Trophoblast cell (in vitro differentiated cells and primary cell): ENCODE results near the gene TTLL5.

Source experiments
- DNase-seq, 2 donors: peaks; one replicate each; pipeline ENCODE4 v3.0.0-alpha.2; 2016
- H2AFZ ChIP-seq: 2 replicates; pipeline ENCODE4 v1.6.1; 2013; ENCODE audit warnings: low read length, moderate library complexity, mild to moderate bottlenecking; ENCODE audit not compliant: insufficient read depth, poor library complexity
- H2AK5ac ChIP-seq: 2 replicates; pipeline ENCODE4 v1.6.1; 2013; ENCODE audit warnings: mild to moderate bottlenecking, low read length
- H2BK120ac ChIP-seq: 2 replicates; pipeline ENCODE4 v1.6.1; 2013; ENCODE audit warnings: low read length, mild to moderate bottlenecking, moderate library complexity; ENCODE audit not compliant: insufficient read depth, poor library complexity
- H2BK12ac ChIP-seq: 2 replicates; pipeline ENCODE4 v1.6.1; 2013; ENCODE audit warnings: mild to moderate bottlenecking, low read length, moderate library complexity
- H2BK5ac ChIP-seq: 2 replicates; pipeline ENCODE4 v1.6.1; 2013; ENCODE audit warnings: low read length, low read depth, moderate library complexity, mild to moderate bottlenecking; ENCODE audit not compliant: poor library complexity
- H3K14ac ChIP-seq: 2 replicates; pipeline ENCODE4 v1.6.1; 2013; ENCODE audit warnings: mild to moderate bottlenecking, low read length
- H3K18ac ChIP-seq: 2 replicates; pipeline ENCODE4 v1.6.1; 2013; ENCODE audit warnings: mild to moderate bottlenecking, low read length
- H3K23ac ChIP-seq: 2 replicates; pipeline ENCODE4 v1.6.1; 2013; ENCODE audit warnings: low read length
- H3K27ac ChIP-seq: 2 replicates; pipeline ENCODE4 v1.5.1; 2013; ENCODE audit warnings: low read depth, mild to moderate bottlenecking, inconsistent platforms, low read length, moderate library complexity
- H3K27me3 ChIP-seq: 2 replicates; pipeline ENCODE4 v1.6.1; 2013; ENCODE audit warnings: inconsistent platforms, mild to moderate bottlenecking, low read length, moderate library complexity; ENCODE audit not compliant: insufficient read depth
- H3K36me3 ChIP-seq, 2 experiments: 1 replicate in 1 of 2; 2 replicates in 1 of 2; pipeline ENCODE4 v1.6.1; 2013; ENCODE audit warnings: low read length in 2 of 2, mild to moderate bottlenecking in 2 of 2, moderate library complexity in 1 of 2; ENCODE audit not compliant: insufficient read depth in 2 of 2, control insufficient read depth in 1 of 2
- H3K4ac ChIP-seq: 2 replicates; pipeline ENCODE4 v1.6.1; 2013; ENCODE audit warnings: low read depth, mild to moderate bottlenecking, low read length, moderate library complexity
- H3K4me1 ChIP-seq, 2 experiments: 1 replicate in 1 of 2; 2 replicates in 1 of 2; pipeline ENCODE4 v1.6.1; 2013; ENCODE audit warnings: low read length in 2 of 2, mild to moderate bottlenecking in 2 of 2, moderate library complexity in 1 of 2; ENCODE audit not compliant: insufficient read depth in 2 of 2, control insufficient read depth in 1 of 2
- H3K4me2 ChIP-seq: 2 replicates; pipeline ENCODE4 v1.6.1; 2013; ENCODE audit warnings: inconsistent platforms, mild to moderate bottlenecking, low read length, moderate library complexity
- H3K4me3 ChIP-seq: 2 replicates; pipeline ENCODE4 v1.5.1; 2013; ENCODE audit warnings: mild to moderate bottlenecking, low read depth, low read length, inconsistent platforms
- H3K79me1 ChIP-seq: one replicate; pipeline ENCODE4 v1.6.1; 2013; ENCODE audit warnings: low read length
- H3K79me2 ChIP-seq: 2 replicates; pipeline ENCODE4 v1.6.1; 2013; ENCODE audit warnings: low read length, mild to moderate bottlenecking; ENCODE audit not compliant: control insufficient read depth, insufficient read depth, poor library complexity
- H3K9ac ChIP-seq: 2 replicates; pipeline ENCODE4 v1.6.1; 2013; ENCODE audit warnings: mild to moderate bottlenecking, low read length
- H3K9me3 ChIP-seq: 2 replicates; pipeline ENCODE4 v1.6.1; 2013; ENCODE audit warnings: low read depth, mild to moderate bottlenecking, control low read depth, inconsistent platforms, low read length; ENCODE audit not compliant: insufficient read depth
- H4K12ac ChIP-seq: 2 replicates; pipeline ENCODE4 v1.6.1; 2013; ENCODE audit warnings: low read depth, mild to moderate bottlenecking, low read length, moderate library complexity
- H4K8ac ChIP-seq: 2 replicates; pipeline ENCODE4 v1.6.1; 2013; ENCODE audit warnings: low read depth, mild to moderate bottlenecking, low read length, moderate library complexity
- H4K91ac ChIP-seq: one replicate; pipeline ENCODE4 v1.6.1; 2013; ENCODE audit warnings: low read depth, mild to moderate bottlenecking, low read length, moderate library complexity
- WGBS: extraction: QIAGEN DNeasy Blood & Tissue Kit; methylation state at CpG from one replicate; pipeline ENCODE4 v1.1.7; 2013; ENCODE audit warnings: missing lambda C conversion rate; ENCODE audit not compliant: insufficient read length, insufficient coverage; ENCODE audit errors: extremely low coverage; 5-methylcytosine and 5-hydroxymethylcytosine counted together

Gene TTLL5

DNA sequence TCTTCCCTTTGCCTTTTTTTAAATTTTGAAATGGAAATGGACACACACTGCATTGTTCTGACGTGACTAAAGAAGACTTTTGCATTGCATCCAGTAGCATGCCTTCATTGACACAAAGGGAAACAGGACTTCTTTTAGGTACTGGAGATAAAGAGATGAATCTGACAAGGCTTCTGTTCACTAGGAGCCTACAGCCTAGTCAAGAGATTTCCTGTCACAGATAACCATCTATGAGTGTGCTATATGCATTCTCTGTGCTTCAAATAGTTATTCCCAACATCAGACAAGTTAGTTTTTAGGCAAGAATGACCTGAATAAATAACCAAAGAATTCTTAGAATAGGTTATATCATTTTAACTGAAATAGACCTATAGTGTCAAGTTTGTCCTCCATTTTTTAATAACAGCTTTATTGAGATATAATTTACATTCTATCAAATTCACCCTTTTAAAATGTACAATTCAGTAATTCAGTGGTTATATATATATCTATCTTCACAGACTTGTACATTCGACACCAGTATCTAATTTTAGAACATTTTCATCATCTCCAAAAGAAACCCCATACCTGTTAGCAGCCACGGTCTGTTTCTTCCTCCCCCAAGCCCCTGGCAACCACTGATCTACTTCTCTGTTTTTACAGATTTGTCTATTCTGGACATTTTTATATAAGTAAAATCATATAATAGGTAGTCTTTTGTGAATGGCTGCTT is 122.7 kb downstream of the TTLL5 start:
- H3K27ac ChIP-seq: peak overlapping the region; percentile 82
- WGBS: no CpG with 5 or more reads among the region's 3 CpGs
- H3K4me2 ChIP-seq: peak overlapping the region; percentile 0
- peak; percentile 35 to 83 for DNase-seq
- H3K9me3 ChIP-seq: no peaks in the 10 kb centered on the region
- no peak overlapping the region for H3K23ac ChIP-seq
- H4K91ac ChIP-seq: no peak overlapping the region
- peak overlapping the region; percentile 59 for H2BK120ac ChIP-seq
- H4K8ac ChIP-seq: no peak overlapping the region
- no peak overlapping the region for H3K14ac ChIP-seq
- peaks cover 0 to 4% of the 10 kb centered on the region in 2 experiments for H3K36me3 ChIP-seq
- peaks cover 7% of the 10 kb centered on the region for H3K79me1 ChIP-seq
- peaks cover 4% of the 10 kb centered on the region in 2 experiments for H3K4me1 ChIP-seq
- no peak overlapping the region for H4K12ac ChIP-seq
- H3K79me2 ChIP-seq: no peaks in the 10 kb centered on the region
- H2BK12ac ChIP-seq: no peak overlapping the region
- H3K9ac ChIP-seq: no peak overlapping the region
- H2AK5ac ChIP-seq: no peak overlapping the region
- no peak overlapping the region for H2AFZ ChIP-seq
- H3K4ac ChIP-seq: no peak overlapping the region
- H3K18ac ChIP-seq: no peak overlapping the region
- no peak overlapping the region for H3K4me3 ChIP-seq
- peak overlapping the region; percentile 80 for H2BK5ac ChIP-seq
- H3K27me3 ChIP-seq: no peaks in the 10 kb centered on the region

DNA sequence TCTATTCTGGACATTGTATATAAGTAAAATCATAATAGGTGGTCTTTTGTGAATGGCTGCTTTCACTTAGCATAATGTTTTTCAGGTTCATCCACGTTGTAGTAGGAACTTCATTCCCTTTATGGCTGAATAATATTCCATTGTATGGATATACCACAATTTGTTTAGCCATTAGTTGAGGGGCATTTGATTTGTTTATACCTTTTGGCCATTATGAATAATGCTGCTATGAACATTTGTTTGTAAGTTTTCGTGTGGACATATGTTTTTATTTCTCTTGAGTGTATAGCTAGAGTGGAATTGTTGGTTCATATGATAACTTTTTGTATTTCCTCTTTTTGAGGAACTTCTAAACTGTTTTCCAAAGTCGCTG is 123.3 kb downstream of the TTLL5 start:
- Histone ChIP-seq H3K4me3 (no peak overlapping the region), H3K27ac (peak overlapping the region; percentile 65), H3K14ac (no peak overlapping the region), H4K91ac (no peak overlapping the region), H4K12ac (no peak overlapping the region), H3K36me3 (peaks cover 0 to 4% of the 10 kb centered on the region in 2 experiments), H2AK5ac (no peak overlapping the region), H2BK12ac (no peak overlapping the region), H3K9ac (no peak overlapping the region), H3K79me2 (no peaks in the 10 kb centered on the region), H3K9me3 (no peaks in the 10 kb centered on the region), H3K4me2 (no peak overlapping the region), H3K4ac (no peak overlapping the region), H3K27me3 (no peaks in the 10 kb centered on the region), H2BK5ac (no peak overlapping the region), H3K23ac (no peak overlapping the region), H3K79me1 (peaks cover 7% of the 10 kb centered on the region), H3K4me1 (peaks cover 4% of the 10 kb centered on the region in 2 experiments), H2BK120ac (no peak overlapping the region), H2AFZ (no peak overlapping the region), H4K8ac (no peak overlapping the region), H3K18ac (no peak overlapping the region)
- WGBS: no CpG with 5 or more reads among the region's 3 CpGs
- no peak for DNase-seq

GRCh38 chr14:75793806-75794205 is 132.8 kb downstream of the TTLL5 start:
- no peak overlapping the region for H2AFZ ChIP-seq
- WGBS: no CpG with 5 or more reads among the region's 2 CpGs

DNA sequence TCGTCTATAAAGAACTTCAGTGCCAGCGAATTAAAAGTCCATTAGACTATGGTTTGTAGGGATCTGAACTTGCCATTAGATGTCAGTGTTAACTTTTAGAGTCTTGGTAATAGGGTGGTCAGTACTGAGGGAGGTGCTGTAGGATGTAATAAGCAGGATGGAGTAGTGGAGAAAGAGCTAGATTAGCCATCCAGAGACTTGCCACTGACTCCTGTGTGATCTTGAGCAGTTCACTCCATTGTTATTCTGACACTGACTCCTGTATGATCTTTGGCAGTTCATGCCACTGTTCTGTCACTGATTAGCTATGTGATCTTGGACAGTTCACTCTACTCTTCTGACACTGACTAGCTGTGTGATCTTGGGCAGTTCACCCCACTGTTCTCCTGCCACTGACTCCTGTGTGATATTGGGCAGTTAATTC is 133.6 kb downstream of the TTLL5 start:
- no peak overlapping the region for H3K14ac ChIP-seq
- H3K9ac ChIP-seq: no peak overlapping the region
- H2BK5ac ChIP-seq: no peak overlapping the region
- H3K27me3 ChIP-seq: no peaks in the 10 kb centered on the region
- no peak for DNase-seq
- no peak overlapping the region for H2AK5ac ChIP-seq
- no peak overlapping the region for H4K91ac ChIP-seq
- H3K18ac ChIP-seq: no peak overlapping the region
- no peak overlapping the region for H3K23ac ChIP-seq
- no CpG with 5 or more reads among the region's 2 CpGs for WGBS
- no peak overlapping the region for H3K4me3 ChIP-seq
- H3K79me2 ChIP-seq: no peaks in the 10 kb centered on the region
- no peak overlapping the region for H3K27ac ChIP-seq
- H4K8ac ChIP-seq: no peak overlapping the region
- no peaks in the 10 kb centered on the region for H3K79me1 ChIP-seq
- no peak overlapping the region for H2BK120ac ChIP-seq
- H3K9me3 ChIP-seq: no peaks in the 10 kb centered on the region
- H3K36me3 ChIP-seq: peaks cover 0 to 4% of the 10 kb centered on the region in 2 experiments
- H2BK12ac ChIP-seq: no peak overlapping the region
- H4K12ac ChIP-seq: no peak overlapping the region
- H3K4me2 ChIP-seq: no peak overlapping the region
- H2AFZ ChIP-seq: no peak overlapping the region
- H3K4me1 ChIP-seq: no peaks in the 10 kb centered on the region
- no peak overlapping the region for H3K4ac ChIP-seq

More at GRCh38 chr14:75793806-75794205, 132.8 kb downstream of the TTLL5 start:
- no peak for DNase-seq
- H2BK12ac ChIP-seq: no peak overlapping the region
- no peak overlapping the region for H3K9ac ChIP-seq
- H3K36me3 ChIP-seq: peaks cover 0 to 4% of the 10 kb centered on the region in 2 experiments
- no peak overlapping the region for H3K18ac ChIP-seq
- no peak overlapping the region for H4K91ac ChIP-seq
- no peaks in the 10 kb centered on the region for H3K4me1 ChIP-seq
- no peak overlapping the region for H3K4ac ChIP-seq
- H3K4me2 ChIP-seq: no peak overlapping the region
- no peak overlapping the region for H2AK5ac ChIP-seq
- H3K27me3 ChIP-seq: no peaks in the 10 kb centered on the region
- H3K14ac ChIP-seq: no peak overlapping the region
- no peaks in the 10 kb centered on the region for H3K79me2 ChIP-seq
- no peak overlapping the region for H4K12ac ChIP-seq
- H3K79me1 ChIP-seq: no peaks in the 10 kb centered on the region
- no peak overlapping the region for H3K23ac ChIP-seq
- H3K27ac ChIP-seq: no peak overlapping the region
- no peak overlapping the region for H2BK120ac ChIP-seq
- no peak overlapping the region for H4K8ac ChIP-seq
- H2BK5ac ChIP-seq: no peak overlapping the region
- no peaks in the 10 kb centered on the region for H3K9me3 ChIP-seq
- no peak overlapping the region for H3K4me3 ChIP-seq
